IPS-NIHi7 (cell line): ENCODE results near the gene DYNC1I2.
"Not testable (repeated sequence)": the region's sequence is repeated elsewhere in the genome, so short reads cannot be mapped to it uniquely, and the experiment has no call there.

Source experiments
- DNase-seq: peaks from one replicate; pipeline ENCODE4 v3.0.0; 2012; ENCODE audit warnings: mixed read lengths; ENCODE audit errors: extremely low spot score

Gene DYNC1I2

GRCh38 chr2:171712051-171712450, 24.8 kb downstream of the DYNC1I2 start:
- no peak for DNase-seq

- no peak for DNase-seq
Observed at GRCh38 chr2:171718720-171719119, 31.5 kb downstream of the DYNC1I2 start.

- DNase-seq: no peak
Observed at GRCh38 chr2:171719660-171720059, 32.4 kb downstream of the DYNC1I2 start.

- peak; percentile 27 for DNase-seq
Observed at GRCh38 chr2:171723716-171724683, 36.7 kb downstream of the DYNC1I2 start.

GRCh38 chr2:171726847-171727450, 39.7 kb downstream of the DYNC1I2 start:
- no peak for DNase-seq

- no peak for DNase-seq
Observed at GRCh38 chr2:171728989-171729951, 42.0 kb downstream of the DYNC1I2 start.

- no peak for DNase-seq
Observed at GRCh38 chr2:171729952-171730317, 42.7 kb downstream of the DYNC1I2 start.

- DNase-seq: no peak
Observed at GRCh38 chr2:171735991-171736710, 48.9 kb downstream of the DYNC1I2 start.

GRCh38 chr2:171741189-171741588, 53.9 kb downstream of the DYNC1I2 start:
- no peak for DNase-seq

- no peak for DNase-seq
Observed at GRCh38 chr2:171742760-171743159, 55.5 kb downstream of the DYNC1I2 start.

- no peak for DNase-seq
Observed at GRCh38 chr2:171745141-171745540, 57.9 kb downstream of the DYNC1I2 start.

GRCh38 chr2:171745806-171746205, 58.5 kb downstream of the DYNC1I2 start:
- DNase-seq: no peak

- no peak for DNase-seq
Observed at GRCh38 chr2:171747371-171747770, 60.1 kb downstream of the DYNC1I2 start.

GRCh38 chr2:171754254-171754939, 67.1 kb downstream of the DYNC1I2 start:
- no peak for DNase-seq

- not testable (repeated sequence) for DNase-seq
Observed at GRCh38 chr2:171758762-171759161, 71.5 kb downstream of the DYNC1I2 start.

- not testable (repeated sequence) for DNase-seq
Observed at GRCh38 chr2:171761176-171761575, 73.9 kb downstream of the DYNC1I2 start.

- peak; percentile 14 for DNase-seq
Observed at GRCh38 chr2:171762879-171763573, 75.8 kb downstream of the DYNC1I2 start.

GRCh38 chr2:171763602-171764001, 76.3 kb downstream of the DYNC1I2 start:
- no peak for DNase-seq

- no peak for DNase-seq
Observed at GRCh38 chr2:171771463-171771862, 84.2 kb downstream of the DYNC1I2 start.

GRCh38 chr2:171772373-171772772, 85.1 kb downstream of the DYNC1I2 start:
- DNase-seq: no peak
